ENCODE data around the gene SEM1.
"Not testable (repeated sequence)": the region's sequence is repeated elsewhere in the genome, so short reads cannot be mapped to it uniquely, and the experiment has no call there.

Gene SEM1

GRCh38 chr7:96708872-96709271 lies 774 bp downstream of the SEM1 start:
- Histone ChIP-seq H4K20me1 (peaks cover 13 to 52% (median 49%) of the 10 kb centered on the region in 11 experiments; a peak in 19 of 22 replicates), H3K4me3 (peak overlapping the region; percentile 83 to 97 (median 90)), H3K27ac (peak overlapping the region; percentile 90 to 98 (median 94)), H3K36me3 (peaks cover 23 to 46% (median 39%) of the 10 kb centered on the region in 11 experiments; a peak in 21 of 22 replicates), H3K27me3 (no peaks in the 10 kb centered on the region), H3K4me1 (peaks cover 12 to 20% (median 15%) of the 10 kb centered on the region in 10 experiments), H3K4me2 (peak overlapping the region; percentile 74 to 99 (median 87)), H3K9me3 (replicated peaks in 1 of 11) (peaks cover 23 to 32% (median 28%) of the 10 kb centered on the region in 11 experiments), H3K9ac (peak overlapping the region; percentile 89 to 98 (median 92))
- TF ChIP-seq Cebpa-rat (IDR thresholded peaks at IDR 0.05) = no peak

- H3K27ac ChIP-seq = peak overlapping the region in 3 of 11 experiments; percentile 94 to 96 (median 95); a peak in 5 of 22 replicates
Measured at GRCh38 chr7:96707901-96708774, 1.5 kb downstream of the SEM1 start.

GRCh38 chr7:96701258-96701657 lies 8.4 kb downstream of the SEM1 start:
- peaks cover 68 to 100% (median 99%) of the 10 kb centered on the region in 11 experiments; a peak in 21 of 22 replicates for H4K20me1 ChIP-seq
- H3K9me3 ChIP-seq (replicated peaks in 1 of 11) = peaks cover 0 to 9% (median 0%) of the 10 kb centered on the region in 11 experiments; a peak in 3 of 22 replicates
- no peak overlapping the region for H3K27ac ChIP-seq
- H3K36me3 ChIP-seq = peaks cover 41 to 86% (median 69%) of the 10 kb centered on the region in 11 experiments
- TF ChIP-seq Cebpa-rat (IDR thresholded peaks at IDR 0.05) = no peak
- no peak overlapping the region for H3K4me3 ChIP-seq
- H3K4me1 ChIP-seq = no peaks in the 10 kb centered on the region
- H3K27me3 ChIP-seq = no peaks in the 10 kb centered on the region
- no peak overlapping the region for H3K9ac ChIP-seq
- no peak overlapping the region for H3K4me2 ChIP-seq

More at GRCh38 chr7:96707901-96708774, 1.5 kb downstream of the SEM1 start:
- TF ChIP-seq Cebpa-rat (IDR thresholded peaks at IDR 0.05) = no peak
- H3K4me2 ChIP-seq = peak overlapping the region; percentile 74 to 99 (median 87)
- peaks cover 20 to 59% (median 56%) of the 10 kb centered on the region in 11 experiments; a peak in 20 of 22 replicates for H4K20me1 ChIP-seq
- peak overlapping the region; percentile 83 to 97 (median 90) for H3K4me3 ChIP-seq
- H3K36me3 ChIP-seq = peaks cover 30 to 53% (median 46%) of the 10 kb centered on the region in 11 experiments
- H3K9ac ChIP-seq = peak overlapping the region; percentile 89 to 98 (median 92); a peak in 15 of 22 replicates
- H3K9me3 ChIP-seq (replicated peaks in 1 of 11) = peaks cover 15 to 25% (median 21%) of the 10 kb centered on the region in 11 experiments
- peaks cover 12 to 20% (median 15%) of the 10 kb centered on the region in 10 experiments for H3K4me1 ChIP-seq
- H3K27me3 ChIP-seq = no peaks in the 10 kb centered on the region

GRCh38 chr7:96700516-96700915 lies 9.1 kb downstream of the SEM1 start:
- Histone ChIP-seq H3K36me3 (peaks cover 35 to 78% (median 62%) of the 10 kb centered on the region in 11 experiments), H3K27ac (no peak overlapping the region), H4K20me1 (peaks cover 66 to 100% (median 100%) of the 10 kb centered on the region in 11 experiments; a peak in 21 of 22 replicates), H3K4me3 (no peak overlapping the region), H3K4me1 (no peaks in the 10 kb centered on the region), H3K9me3 (replicated peaks in 1 of 11) (peaks cover 0 to 9% (median 0%) of the 10 kb centered on the region in 11 experiments; a peak in 3 of 22 replicates), H3K9ac (no peak overlapping the region), H3K4me2 (no peak overlapping the region), H3K27me3 (no peaks in the 10 kb centered on the region)
- TF ChIP-seq Cebpa-rat (IDR thresholded peaks at IDR 0.05) = no peak

- Histone ChIP-seq H3K36me3 (peaks cover 26 to 76% (median 58%) of the 10 kb centered on the region in 11 experiments), H3K4me3 (no peak overlapping the region), H3K27me3 (no peaks in the 10 kb centered on the region), H3K9ac (no peak overlapping the region), H3K4me2 (no peak overlapping the region), H4K20me1 (peaks cover 64 to 100% (median 100%) of the 10 kb centered on the region in 11 experiments; a peak in 21 of 22 replicates), H3K4me1 (peaks cover 0 to 6% (median 0%) of the 10 kb centered on the region in 10 experiments; a peak in 7 of 20 replicates), H3K9me3 (replicated peaks in 1 of 11) (peaks cover 0 to 9% (median 0%) of the 10 kb centered on the region in 11 experiments; a peak in 3 of 22 replicates), H3K27ac (no peak overlapping the region)
- TF ChIP-seq Cebpa-rat (IDR thresholded peaks at IDR 0.05) = no peak
Measured at GRCh38 chr7:96699219-96699871, 10.3 kb downstream of the SEM1 start.

- H3K9ac ChIP-seq; H3K4me3 ChIP-seq; H3K27ac ChIP-seq; H3K4me2 ChIP-seq; H3K27me3 ChIP-seq; H3K9me3 ChIP-seq (replicated peaks in 1 of 11): not testable (repeated sequence)
- H4K20me1 ChIP-seq = peaks cover 61 to 100% (median 99%) of the 10 kb centered on the region in 11 experiments; a peak in 21 of 22 replicates
- peaks cover 27 to 76% (median 57%) of the 10 kb centered on the region in 11 experiments for H3K36me3 ChIP-seq
- H3K4me1 ChIP-seq = peaks cover 0 to 15% (median 2%) of the 10 kb centered on the region in 10 experiments; a peak in 10 of 20 replicates
Measured at GRCh38 chr7:96698449-96698848, 11.2 kb downstream of the SEM1 start.

GRCh38 chr7:96697822-96698221 lies 11.8 kb downstream of the SEM1 start:
- H3K9ac ChIP-seq = no peak overlapping the region
- H3K4me1 ChIP-seq = peaks cover 0 to 20% (median 2%) of the 10 kb centered on the region in 10 experiments; a peak in 10 of 20 replicates
- no peak overlapping the region for H3K4me2 ChIP-seq
- TF ChIP-seq Cebpa-rat (IDR thresholded peaks at IDR 0.05) = no peak
- H3K4me3 ChIP-seq = no peak overlapping the region
- peaks cover 20 to 76% (median 58%) of the 10 kb centered on the region in 11 experiments for H3K36me3 ChIP-seq
- H3K27me3 ChIP-seq = no peaks in the 10 kb centered on the region
- peaks cover 0 to 9% (median 0%) of the 10 kb centered on the region in 11 experiments; a peak in 3 of 22 replicates for H3K9me3 ChIP-seq (replicated peaks in 1 of 11)
- no peak overlapping the region for H3K27ac ChIP-seq
- H4K20me1 ChIP-seq = peaks cover 55 to 100% (median 97%) of the 10 kb centered on the region in 11 experiments; a peak in 21 of 22 replicates

GRCh38 chr7:96695581-96695980 lies 14.1 kb downstream of the SEM1 start:
- H3K27me3 ChIP-seq = no peaks in the 10 kb centered on the region
- H3K27ac ChIP-seq = no peak overlapping the region
- H3K4me1 ChIP-seq = peaks cover 0 to 20% (median 4%) of the 10 kb centered on the region in 10 experiments; a peak in 11 of 20 replicates
- H4K20me1 ChIP-seq = peaks cover 39 to 99% (median 76%) of the 10 kb centered on the region in 11 experiments; a peak in 21 of 22 replicates
- H3K36me3 ChIP-seq = peaks cover 18 to 78% (median 63%) of the 10 kb centered on the region in 11 experiments
- H3K9ac ChIP-seq = no peak overlapping the region
- H3K9me3 ChIP-seq (replicated peaks in 1 of 11) = peaks cover 0 to 8% (median 0%) of the 10 kb centered on the region in 11 experiments; a peak in 7 of 22 replicates
- no peak for TF ChIP-seq Cebpa-rat (IDR thresholded peaks at IDR 0.05)
- no peak overlapping the region for H3K4me3 ChIP-seq
- no peak overlapping the region for H3K4me2 ChIP-seq

Data from BLaER1 treated with 17β-estradiol and CSF1 and Interleukin-3, amounts not matched to agents 10 nM and 100 nM (cell line).